ENCODE measurements around the gene KRTAP10-4. TPM values are rescaled to one million over a fixed set of nuclear protein-coding genes. Genes with fewer than 3 reads are reported as not detected.

KRTAP10-4 gene
- total RNA-seq, 1 experiment from 2014 or later, result not detected

DNA sequence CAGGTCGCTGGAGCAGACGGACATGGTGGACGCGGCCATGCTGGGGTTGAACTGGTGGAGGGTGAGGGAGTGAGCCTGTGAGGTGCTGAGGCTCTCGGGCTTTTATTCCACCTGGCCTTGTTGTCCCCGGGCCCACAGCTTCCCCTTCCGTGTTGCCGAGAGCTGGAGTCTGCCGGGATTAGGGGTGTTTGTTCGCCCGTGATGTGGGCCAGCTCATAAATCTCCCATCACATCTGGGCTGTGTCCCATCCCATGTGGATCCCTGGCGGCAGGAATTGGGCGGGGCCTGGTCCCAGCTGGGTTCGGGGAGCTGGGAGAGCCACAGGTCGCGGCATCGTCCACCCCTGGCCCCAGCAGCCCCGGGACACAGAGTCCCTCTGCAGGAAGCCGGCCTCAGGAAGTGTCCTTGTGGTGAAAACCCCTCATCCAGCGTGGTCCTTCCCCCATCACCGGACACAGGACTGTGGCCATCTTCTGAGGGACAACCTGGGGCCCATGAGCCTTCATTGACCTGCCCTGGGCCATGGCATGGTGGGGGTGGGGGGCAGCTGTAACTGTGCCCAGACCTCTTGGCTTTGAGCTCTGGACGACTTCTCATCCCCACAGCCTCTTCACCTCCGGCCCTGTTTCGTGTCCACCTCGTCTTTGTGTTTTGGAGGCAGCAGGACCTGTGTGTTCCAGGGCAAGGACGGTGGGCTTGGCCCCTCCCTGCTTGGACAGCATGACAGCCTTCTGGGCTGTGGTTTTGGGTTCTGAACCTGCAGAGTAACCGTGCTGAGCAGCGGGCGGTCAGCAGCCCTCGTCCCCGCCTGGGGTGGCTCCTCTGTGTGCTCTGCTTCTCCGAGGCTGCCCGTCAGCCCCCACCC, 19.1 kb downstream of the KRTAP10-4 start, which contains the start of gene KRTAP10-6:
Gene KRTAP10-6, minus strand, starts transcription at position 60 of the 866 bp plus-strand sequence. Its CDS starts 21 bp downstream, at position 39.
- peaks cover under 1% of the 10 kb centered on the region for H3K9me3 Mint-ChIP-seq (ENCODE audit: unreplicated experiment)
- CTCF ChIA-PET, result no interaction called here
- no peak within 1 kb of the TSS for H3K27ac Mint-ChIP-seq (ENCODE audit: low read depth, unreplicated experiment)
- H3K36me3 Mint-ChIP-seq (ENCODE audit: insufficient read depth, unreplicated experiment), result peaks cover 5% of the 10 kb centered on the region
- no TSS peak for BruUV-seq (replicated peaks)
- H3K4me1 Mint-ChIP-seq (ENCODE audit: insufficient read depth, unreplicated experiment), result peaks cover under 1% of the 10 kb centered on the region
- POLR2A ChIA-PET, result no interaction called here
- no peak within 1 kb of the TSS for H3K4me3 Mint-ChIP-seq (ENCODE audit: unreplicated experiment)
- peaks cover 19% of the 10 kb centered on the region for H3K27me3 Mint-ChIP-seq (ENCODE audit: insufficient read depth, unreplicated experiment)
- intact Hi-C loops (cut with micrococcal nuclease), result no loop called here
- no peak for DNase-seq (ENCODE audit: unreplicated experiment)
- TF ChIP-seq, protein P1, sequence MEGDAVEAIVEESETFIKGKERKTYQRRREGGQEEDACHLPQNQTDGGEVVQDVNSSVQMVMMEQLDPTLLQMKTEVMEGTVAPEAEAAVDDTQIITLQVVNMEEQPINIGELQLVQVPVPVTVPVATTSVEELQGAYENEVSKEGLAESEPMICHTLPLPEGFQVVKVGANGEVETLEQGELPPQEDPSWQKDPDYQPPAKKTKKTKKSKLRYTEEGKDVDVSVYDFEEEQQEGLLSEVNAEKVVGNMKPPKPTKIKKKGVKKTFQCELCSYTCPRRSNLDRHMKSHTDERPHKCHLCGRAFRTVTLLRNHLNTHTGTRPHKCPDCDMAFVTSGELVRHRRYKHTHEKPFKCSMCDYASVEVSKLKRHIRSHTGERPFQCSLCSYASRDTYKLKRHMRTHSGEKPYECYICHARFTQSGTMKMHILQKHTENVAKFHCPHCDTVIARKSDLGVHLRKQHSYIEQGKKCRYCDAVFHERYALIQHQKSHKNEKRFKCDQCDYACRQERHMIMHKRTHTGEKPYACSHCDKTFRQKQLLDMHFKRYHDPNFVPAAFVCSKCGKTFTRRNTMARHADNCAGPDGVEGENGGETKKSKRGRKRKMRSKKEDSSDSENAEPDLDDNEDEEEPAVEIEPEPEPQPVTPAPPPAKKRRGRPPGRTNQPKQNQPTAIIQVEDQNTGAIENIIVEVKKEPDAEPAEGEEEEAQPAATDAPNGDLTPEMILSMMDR (IDR thresholded peaks at IDR 0.05; ENCODE audit: unreplicated experiment), result no peak

DNA sequence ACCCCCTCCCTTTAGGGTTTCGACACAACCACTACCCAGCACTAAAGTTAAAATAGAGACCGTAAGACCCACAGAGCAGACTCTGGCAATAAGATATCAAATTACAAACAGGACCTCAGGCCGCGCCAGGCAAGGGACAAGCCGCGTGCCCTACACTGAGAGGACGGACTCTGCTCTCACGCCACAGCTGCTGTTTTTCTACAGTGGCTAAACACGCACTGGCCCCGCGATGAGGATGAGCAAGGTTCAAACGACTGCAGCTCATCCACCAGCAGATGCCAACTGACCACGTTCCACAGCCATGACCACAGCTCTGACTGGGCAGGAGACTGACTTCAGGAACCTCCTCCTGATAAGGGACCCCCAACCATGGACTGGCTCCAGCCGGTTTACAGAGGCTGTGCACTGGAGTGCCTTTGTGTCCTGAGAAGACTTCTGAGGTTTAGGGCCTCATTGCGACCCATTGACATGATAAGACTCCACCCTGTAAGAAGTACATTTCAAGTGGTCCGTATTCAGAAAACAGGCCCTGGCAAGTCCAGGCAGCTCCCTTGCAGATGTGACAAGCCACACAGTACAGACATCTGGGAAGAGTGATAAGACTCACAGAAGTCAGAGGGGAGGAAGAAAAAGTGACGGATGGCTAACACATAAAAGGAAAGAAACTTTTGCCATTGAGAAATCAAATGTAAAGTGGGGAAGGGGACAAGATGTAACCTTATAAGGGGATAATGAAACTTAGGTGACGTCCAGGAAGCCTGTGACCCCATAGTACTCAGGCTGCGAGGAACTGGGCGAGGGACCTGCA, 20.3 kb downstream of the KRTAP10-4 start:
- no peak overlapping the region for H3K27ac Mint-ChIP-seq (ENCODE audit: low read depth, unreplicated experiment)
- intact Hi-C loops (cut with micrococcal nuclease), result no loop called here
- DNase-seq (ENCODE audit: unreplicated experiment), result no peak
- TF ChIP-seq, protein P1 (IDR thresholded peaks at IDR 0.05; ENCODE audit: unreplicated experiment), result no peak
- no peak overlapping the region for H3K4me3 Mint-ChIP-seq (ENCODE audit: unreplicated experiment)
- peaks cover 5% of the 10 kb centered on the region for H3K36me3 Mint-ChIP-seq (ENCODE audit: insufficient read depth, unreplicated experiment)
- ChIA-PET CTCF (interaction anchor here (0.6 kb wide), 1 partner anchor 133 kb away, joined by 3 read pairs; no protein-coding TSS in a partner anchor), POLR2A (no interaction called here)
- BruUV-seq (replicated peaks), result no TSS peak
- H3K9me3 Mint-ChIP-seq (ENCODE audit: unreplicated experiment), result peaks cover 12% of the 10 kb centered on the region
- H3K27me3 Mint-ChIP-seq (ENCODE audit: insufficient read depth, unreplicated experiment), result peaks cover 23% of the 10 kb centered on the region
- H3K4me1 Mint-ChIP-seq (ENCODE audit: insufficient read depth, unreplicated experiment), result peaks cover 6% of the 10 kb centered on the region

DNA sequence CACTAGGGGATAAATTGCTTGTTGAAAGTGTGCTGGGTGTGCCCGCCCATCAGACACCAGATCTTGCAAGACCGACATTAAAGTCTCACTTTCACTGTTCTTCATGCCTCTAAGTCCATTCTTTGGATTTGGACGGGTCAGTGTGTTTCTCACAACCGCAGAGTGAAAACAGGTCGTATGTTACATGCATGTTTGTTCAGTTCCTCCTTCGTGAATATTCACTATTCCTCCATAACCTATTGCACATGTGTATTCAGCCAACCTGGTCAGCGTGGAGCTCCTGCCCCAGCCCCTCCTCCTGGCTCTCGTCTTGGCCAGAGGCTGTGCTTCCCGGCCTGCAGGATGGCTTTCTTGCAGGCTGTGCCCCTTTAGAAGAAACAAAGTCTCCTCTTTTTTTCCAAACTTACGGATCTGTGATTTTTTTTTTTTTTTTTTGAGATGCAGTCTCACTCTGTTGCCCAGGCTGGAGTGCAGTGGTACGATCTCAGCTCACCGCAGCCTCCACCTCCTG, 20.9 kb downstream of the KRTAP10-4 start:
- BruUV-seq (replicated peaks), result no TSS peak
- no peak overlapping the region for H3K27ac Mint-ChIP-seq (ENCODE audit: low read depth, unreplicated experiment)
- H3K27me3 Mint-ChIP-seq (ENCODE audit: insufficient read depth, unreplicated experiment), result peaks cover 23% of the 10 kb centered on the region
- H3K9me3 Mint-ChIP-seq (ENCODE audit: unreplicated experiment), result peaks cover 14% of the 10 kb centered on the region
- H3K36me3 Mint-ChIP-seq (ENCODE audit: insufficient read depth, unreplicated experiment), result peaks cover 5% of the 10 kb centered on the region
- intact Hi-C loops (cut with micrococcal nuclease), result no loop called here
- POLR2A ChIA-PET, result no interaction called here
- H3K4me1 Mint-ChIP-seq (ENCODE audit: insufficient read depth, unreplicated experiment), result peaks cover 6% of the 10 kb centered on the region
- DNase-seq (ENCODE audit: unreplicated experiment), result no peak
- TF ChIP-seq, protein P1 (IDR thresholded peaks at IDR 0.05; ENCODE audit: unreplicated experiment), result no peak
- H3K4me3 Mint-ChIP-seq (ENCODE audit: unreplicated experiment), result no peak overlapping the region
- CTCF ChIA-PET, result interaction anchor here (0.6 kb wide), 1 partner anchor 133 kb away, joined by 3 read pairs; no protein-coding TSS in a partner anchor

DNA sequence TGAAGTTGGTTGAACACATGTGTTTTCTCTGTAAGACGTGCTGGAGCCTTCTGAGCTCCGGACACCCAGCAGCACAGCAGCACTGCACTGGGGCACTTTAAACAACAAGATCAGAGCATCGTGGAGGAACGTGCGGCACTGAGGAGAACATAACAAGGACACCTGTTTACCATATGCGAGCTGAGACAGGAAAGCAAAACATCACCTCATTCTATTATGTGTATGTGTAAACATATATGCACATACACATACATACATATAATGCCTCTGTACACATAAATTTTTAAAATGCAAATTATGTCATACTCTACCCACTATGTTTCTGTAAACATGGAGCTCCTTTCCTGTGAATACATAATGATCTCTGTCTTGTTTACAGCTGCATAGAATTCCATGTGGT, 22.0 kb downstream of the KRTAP10-4 start:
- TF ChIP-seq, protein P1 (IDR thresholded peaks at IDR 0.05; ENCODE audit: unreplicated experiment), result no peak
- ChIA-PET CTCF (interaction anchor here (1.3 kb wide), 1 partner anchor 198 kb away, joined by 3 read pairs; no protein-coding TSS in a partner anchor), POLR2A (no interaction called here)
- DNase-seq (ENCODE audit: unreplicated experiment), result no peak
- peaks cover 14% of the 10 kb centered on the region for H3K9me3 Mint-ChIP-seq (ENCODE audit: unreplicated experiment)
- H3K27ac Mint-ChIP-seq (ENCODE audit: low read depth, unreplicated experiment), result no peak overlapping the region
- no TSS peak for BruUV-seq (replicated peaks)
- peaks cover 14% of the 10 kb centered on the region for H3K27me3 Mint-ChIP-seq (ENCODE audit: insufficient read depth, unreplicated experiment)
- intact Hi-C loops (cut with micrococcal nuclease), result no loop called here
- H3K4me3 Mint-ChIP-seq (ENCODE audit: unreplicated experiment), result no peak overlapping the region
- peaks cover 6% of the 10 kb centered on the region for H3K4me1 Mint-ChIP-seq (ENCODE audit: insufficient read depth, unreplicated experiment)
- peaks cover 5% of the 10 kb centered on the region for H3K36me3 Mint-ChIP-seq (ENCODE audit: insufficient read depth, unreplicated experiment)

Measured in MCF 10A (cell line).